Stimulated activated effector memory CD8-positive, alpha-beta T cell treated with anti-CD3 and anti-CD28 coated beads, Interleukin-12 subunit alpha, Interleukin-12 subunit beta, amount 100 ng/mL, for 72 hours (primary cell): ENCODE results near the gene TM4SF4.

Source experiments
- ATAC-seq: fragments of 150-1000 bp; cut with Tn5 transposase; 2 replicates; pipeline ENCODE4 v1.10.0; 2021
- DNase-seq, 2 donors: peaks; one replicate each; pipeline ENCODE4 v3.0.0; 2021 to 2022; ENCODE audit warnings: low spot score in 2 of 2
- H3K27ac Mint-ChIP-seq: one replicate; pipeline ENCODE4 v1.8.0; 2022; ENCODE audit warnings: mild to moderate bottlenecking, mixed read lengths
- H3K36me3 Mint-ChIP-seq: one replicate; pipeline ENCODE4 v1.8.0; 2022; ENCODE audit warnings: mild to moderate bottlenecking, mixed read lengths
- H3K4me1 Mint-ChIP-seq: one replicate; pipeline ENCODE4 v1.8.0; 2022; ENCODE audit warnings: mixed read lengths
- H3K4me3 Mint-ChIP-seq: one replicate; pipeline ENCODE4 v1.8.0; 2022; ENCODE audit warnings: mild to moderate bottlenecking, mixed read lengths
- H3K9me3 Mint-ChIP-seq: one replicate; pipeline ENCODE4 v1.8.0; 2022; ENCODE audit warnings: mixed read lengths

TM4SF4 gene

DNA sequence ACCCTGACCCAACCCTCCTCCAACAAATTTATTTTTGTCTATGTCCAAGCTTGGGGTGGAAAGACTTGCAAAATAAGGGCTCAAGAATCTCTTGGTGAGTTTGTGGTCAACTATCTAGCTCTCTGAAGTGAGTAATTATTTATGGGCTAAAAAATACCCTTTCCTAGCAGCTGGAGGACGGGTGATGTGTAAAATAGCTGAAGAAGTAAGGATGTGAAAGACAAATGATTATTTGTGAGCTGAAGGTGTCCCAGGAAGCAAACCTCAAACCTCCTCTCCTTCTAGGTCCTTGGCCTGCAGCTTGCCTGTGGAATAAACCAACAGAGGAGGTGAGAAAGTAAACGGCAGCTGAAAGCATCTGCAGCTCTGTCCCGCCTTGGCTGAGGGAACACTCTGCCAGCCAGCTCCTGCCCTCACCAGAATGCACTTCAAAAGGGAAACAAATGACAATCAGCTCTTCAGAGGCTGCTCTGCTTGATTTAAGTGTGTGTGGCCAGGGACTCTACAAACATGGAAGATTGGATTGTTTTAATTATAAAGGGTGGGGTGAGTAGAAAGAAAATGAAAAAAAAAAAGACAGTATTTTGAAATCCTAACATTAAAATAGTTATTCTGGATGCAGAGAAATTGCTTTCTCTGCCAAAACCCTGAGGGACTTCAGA is 60.3 kb downstream of the TM4SF4 start:
- H3K4me3 Mint-ChIP-seq = no peak overlapping the region
- no peak overlapping the region for H3K27ac Mint-ChIP-seq
- DNase-seq (no peak), ATAC-seq (no peak)
- no peaks in the 10 kb centered on the region for H3K9me3 Mint-ChIP-seq
- H3K36me3 Mint-ChIP-seq = no peaks in the 10 kb centered on the region
- peaks cover 5% of the 10 kb centered on the region for H3K4me1 Mint-ChIP-seq

- DNase-seq (no peak), ATAC-seq (no peak)
- H3K4me3 Mint-ChIP-seq = no peak overlapping the region
- H3K4me1 Mint-ChIP-seq = peaks cover 5% of the 10 kb centered on the region
- no peaks in the 10 kb centered on the region for H3K9me3 Mint-ChIP-seq
- no peaks in the 10 kb centered on the region for H3K36me3 Mint-ChIP-seq
- H3K27ac Mint-ChIP-seq = no peak overlapping the region
Measured at GRCh38 chr3:149535333-149535685, 60.8 kb downstream of the TM4SF4 start.

DNA sequence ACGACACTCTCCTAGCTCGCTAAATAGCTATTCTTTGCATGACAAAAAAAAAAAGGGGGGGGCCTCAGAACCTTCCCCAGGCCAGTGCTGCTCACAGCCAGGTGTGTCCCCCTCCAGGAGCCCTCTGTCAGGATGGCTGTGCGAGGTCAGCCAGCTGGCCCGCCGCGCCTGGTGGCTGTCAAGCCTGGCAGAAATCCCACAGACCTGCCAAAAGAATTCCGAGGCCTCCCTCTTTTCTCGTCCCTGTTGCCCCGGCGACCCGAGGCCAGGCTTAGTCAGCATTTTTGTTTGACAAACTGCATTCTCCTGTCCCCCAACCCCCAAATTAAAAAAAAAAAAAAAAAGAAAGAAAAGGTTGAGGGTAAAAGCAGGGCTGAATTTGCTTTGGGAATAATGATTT is 61.9 kb downstream of the TM4SF4 start:
- no peak overlapping the region for H3K4me3 Mint-ChIP-seq
- H3K4me1 Mint-ChIP-seq = peaks cover 5% of the 10 kb centered on the region
- no peaks in the 10 kb centered on the region for H3K36me3 Mint-ChIP-seq
- DNase-seq = no peak
- no peaks in the 10 kb centered on the region for H3K9me3 Mint-ChIP-seq
- H3K27ac Mint-ChIP-seq = no peak overlapping the region
- ATAC-seq = no peak

DNA sequence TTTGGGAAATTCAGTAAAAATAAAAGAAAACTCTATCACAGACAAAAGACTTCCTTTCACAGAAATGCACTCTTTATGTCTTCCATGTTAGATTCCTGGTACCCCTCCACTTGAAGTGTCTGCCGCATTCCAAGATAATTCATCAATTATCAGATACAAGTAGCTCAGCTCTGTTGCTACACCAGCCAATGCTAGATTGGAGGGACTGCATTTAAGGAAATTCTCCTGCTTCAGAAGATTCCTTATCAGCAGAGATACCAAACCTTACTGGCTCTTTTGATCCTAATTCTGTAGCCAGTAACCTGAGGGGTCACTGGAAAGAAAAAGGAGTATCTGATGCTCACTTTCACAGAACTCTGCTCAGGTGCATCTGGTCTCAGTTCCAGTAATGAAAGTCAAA is 63.9 kb downstream of the TM4SF4 start:
- no peaks in the 10 kb centered on the region for H3K4me1 Mint-ChIP-seq
- no peaks in the 10 kb centered on the region for H3K9me3 Mint-ChIP-seq
- no peak overlapping the region for H3K4me3 Mint-ChIP-seq
- ATAC-seq = no peak
- no peak overlapping the region for H3K27ac Mint-ChIP-seq
- H3K36me3 Mint-ChIP-seq = no peaks in the 10 kb centered on the region
- no peak for DNase-seq

GRCh38 chr3:149541091-149541491 is 66.6 kb downstream of the TM4SF4 start:
- Mint-ChIP-seq H3K4me3 (no peak overlapping the region), H3K27ac (no peak overlapping the region), H3K4me1 (no peaks in the 10 kb centered on the region), H3K9me3 (no peaks in the 10 kb centered on the region), H3K36me3 (no peaks in the 10 kb centered on the region)
- ATAC-seq = no peak
- DNase-seq = no peak

GRCh38 chr3:149542375-149543312 is 68.1 kb downstream of the TM4SF4 start:
- no peak overlapping the region for H3K4me3 Mint-ChIP-seq
- no peaks in the 10 kb centered on the region for H3K4me1 Mint-ChIP-seq
- DNase-seq = no peak
- no peak for ATAC-seq
- H3K36me3 Mint-ChIP-seq = no peaks in the 10 kb centered on the region
- no peaks in the 10 kb centered on the region for H3K9me3 Mint-ChIP-seq
- no peak overlapping the region for H3K27ac Mint-ChIP-seq

DNA sequence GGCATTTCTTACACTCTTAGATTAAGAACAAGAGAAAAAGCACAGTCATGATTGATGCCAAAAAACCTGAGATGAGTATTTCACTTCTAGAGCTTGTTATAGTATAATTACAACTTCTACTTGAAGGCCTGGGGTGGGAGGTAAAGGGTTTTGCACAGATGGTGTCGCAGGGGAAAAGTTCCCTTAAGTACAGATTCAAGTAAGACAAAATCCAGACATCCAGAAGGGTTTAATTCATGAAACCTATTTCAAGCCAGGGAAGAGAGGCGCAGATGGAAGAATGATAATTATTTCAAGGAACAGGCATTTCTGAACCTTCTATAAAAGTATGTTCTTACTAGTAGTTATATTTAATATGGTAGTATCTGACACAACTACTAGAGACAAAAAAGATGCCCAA is 70.6 kb downstream of the TM4SF4 start:
- Mint-ChIP-seq H3K4me1 (no peaks in the 10 kb centered on the region), H3K27ac (no peak overlapping the region), H3K36me3 (no peaks in the 10 kb centered on the region), H3K9me3 (no peaks in the 10 kb centered on the region), H3K4me3 (no peak overlapping the region)
- ATAC-seq (no peak), DNase-seq (no peak)

GRCh38 chr3:149547413-149547812 is 72.9 kb downstream of the TM4SF4 start:
- H3K4me1 Mint-ChIP-seq = no peaks in the 10 kb centered on the region
- no peak overlapping the region for H3K4me3 Mint-ChIP-seq
- no peaks in the 10 kb centered on the region for H3K9me3 Mint-ChIP-seq
- no peaks in the 10 kb centered on the region for H3K36me3 Mint-ChIP-seq
- no peak for ATAC-seq
- H3K27ac Mint-ChIP-seq = no peak overlapping the region
- no peak for DNase-seq

DNA sequence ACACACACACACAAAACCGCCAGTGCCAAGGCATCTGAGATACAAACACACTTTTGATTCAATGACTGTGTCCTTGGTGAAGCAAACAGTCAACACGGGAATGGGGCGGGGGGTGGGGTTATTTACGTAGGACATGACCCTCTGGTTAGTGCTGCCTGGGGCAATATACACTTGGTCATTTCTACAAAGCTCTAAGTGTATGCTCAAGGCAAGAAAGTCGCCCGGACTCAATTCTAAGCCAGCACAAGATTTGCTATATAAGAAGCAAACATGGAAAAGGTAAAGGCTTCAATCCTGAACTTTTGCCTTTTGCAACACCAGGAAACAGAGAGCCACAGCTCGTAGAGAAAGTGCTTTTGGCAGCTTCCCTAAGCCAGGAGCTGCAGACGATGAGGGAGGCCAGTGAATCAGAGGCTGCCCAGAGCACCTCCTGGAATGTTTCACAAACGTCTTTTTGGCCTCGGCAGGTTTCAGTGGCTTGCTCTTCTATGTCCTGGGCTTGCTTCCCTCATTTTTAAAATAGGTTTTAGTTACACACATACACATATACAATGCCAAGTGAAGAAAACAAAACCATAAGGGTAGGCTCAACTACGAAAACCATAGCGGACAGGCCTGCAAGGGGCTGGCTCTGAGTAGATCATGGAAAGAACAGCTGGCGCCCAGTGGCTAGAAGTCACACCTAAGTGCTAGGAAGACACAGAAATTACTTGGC is 73.6 kb downstream of the TM4SF4 start:
- Mint-ChIP-seq H3K4me1 (no peaks in the 10 kb centered on the region), H3K9me3 (no peaks in the 10 kb centered on the region), H3K4me3 (no peak overlapping the region), H3K27ac (no peak overlapping the region), H3K36me3 (no peaks in the 10 kb centered on the region)
- no peak for DNase-seq
- ATAC-seq = no peak

DNA sequence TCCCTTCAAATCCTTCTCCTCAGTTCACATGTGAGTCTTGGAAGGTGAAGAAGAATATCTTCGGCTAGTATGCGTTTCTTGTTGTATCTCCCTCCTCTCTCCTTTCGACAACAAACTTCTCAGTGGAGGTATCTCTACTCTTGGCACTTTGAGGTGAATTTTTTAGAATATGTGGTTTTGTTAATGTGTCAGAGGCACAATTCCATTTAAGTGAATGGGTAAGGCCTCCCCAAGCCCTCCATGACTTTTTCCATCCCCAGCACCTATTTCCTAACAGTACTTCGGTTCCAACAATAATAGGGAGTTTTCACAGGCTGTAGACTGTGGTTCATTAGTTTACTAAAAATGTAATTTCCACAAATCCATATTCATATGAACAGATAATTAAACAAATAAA is 74.2 kb downstream of the TM4SF4 start:
- no peak overlapping the region for H3K27ac Mint-ChIP-seq
- H3K9me3 Mint-ChIP-seq = no peaks in the 10 kb centered on the region
- ATAC-seq = no peak
- H3K36me3 Mint-ChIP-seq = no peaks in the 10 kb centered on the region
- H3K4me3 Mint-ChIP-seq = no peak overlapping the region
- DNase-seq = no peak
- H3K4me1 Mint-ChIP-seq = no peaks in the 10 kb centered on the region

DNA sequence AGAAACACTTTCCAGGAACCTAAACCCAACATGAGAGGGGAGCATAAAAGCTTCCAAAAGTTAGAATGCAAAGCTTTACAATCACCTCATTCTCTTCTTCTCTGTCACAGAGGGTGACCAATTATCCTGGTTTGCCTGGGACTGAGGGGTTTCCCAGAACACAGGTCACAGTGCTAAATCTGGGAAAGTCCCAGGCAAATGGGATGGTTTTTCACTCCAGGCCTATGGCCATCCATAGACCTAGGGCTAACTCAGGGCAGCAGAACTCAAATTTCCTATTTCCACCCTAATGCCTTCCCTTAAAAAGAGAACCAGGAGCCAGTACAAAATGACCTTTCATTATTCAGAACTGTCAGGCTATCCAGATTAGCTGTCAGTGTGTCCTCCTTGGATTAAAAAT is 77.0 kb downstream of the TM4SF4 start:
- Mint-ChIP-seq H3K27ac (no peak overlapping the region), H3K9me3 (no peaks in the 10 kb centered on the region), H3K4me3 (no peak overlapping the region), H3K4me1 (no peaks in the 10 kb centered on the region), H3K36me3 (no peaks in the 10 kb centered on the region)
- no peak for ATAC-seq
- DNase-seq = no peak

- no peaks in the 10 kb centered on the region for H3K36me3 Mint-ChIP-seq
- no peak for ATAC-seq
- no peaks in the 10 kb centered on the region for H3K9me3 Mint-ChIP-seq
- no peaks in the 10 kb centered on the region for H3K4me1 Mint-ChIP-seq
- H3K4me3 Mint-ChIP-seq = no peak overlapping the region
- DNase-seq = no peak
- H3K27ac Mint-ChIP-seq = no peak overlapping the region
Measured at GRCh38 chr3:149552700-149553099, 78.2 kb downstream of the TM4SF4 start.
